Measurements from ENCODE around the gene TBATA. TPM values are rescaled to one million over a fixed set of nuclear protein-coding genes. Genes with fewer than 3 reads are reported as not detected.

Gene TBATA
- total RNA-seq, 2 donors from 2014 or later, result not detected

DNA sequence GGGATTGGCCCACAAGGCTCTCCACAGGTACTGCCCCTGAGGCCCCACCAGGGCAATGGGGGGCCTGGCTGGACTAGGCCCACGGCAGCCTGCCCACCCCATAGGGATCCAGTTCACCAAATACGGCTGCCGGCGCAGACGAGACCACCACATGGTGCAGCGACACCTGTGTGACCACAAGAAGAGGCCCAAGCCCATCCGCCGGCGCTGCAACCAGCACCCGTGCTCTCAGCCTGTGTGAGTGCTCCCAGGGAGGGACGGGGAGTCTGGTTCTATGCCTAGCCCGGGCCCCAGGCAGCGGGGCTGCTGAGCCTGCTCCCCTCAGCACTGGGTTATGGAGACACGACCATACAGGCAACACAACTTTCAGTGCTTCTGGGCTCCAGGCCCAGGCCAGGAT lies 33.2 kb downstream of the TBATA start:
- DNase-seq, result no peak
- intact Hi-C loops (cut with DNase I), result loop anchor here in 1 of 2 donors (10.0 kb wide), 1 partner anchor 297 kb away; no protein-coding TSS in a partner anchor
- no peak for ATAC-seq

DNA sequence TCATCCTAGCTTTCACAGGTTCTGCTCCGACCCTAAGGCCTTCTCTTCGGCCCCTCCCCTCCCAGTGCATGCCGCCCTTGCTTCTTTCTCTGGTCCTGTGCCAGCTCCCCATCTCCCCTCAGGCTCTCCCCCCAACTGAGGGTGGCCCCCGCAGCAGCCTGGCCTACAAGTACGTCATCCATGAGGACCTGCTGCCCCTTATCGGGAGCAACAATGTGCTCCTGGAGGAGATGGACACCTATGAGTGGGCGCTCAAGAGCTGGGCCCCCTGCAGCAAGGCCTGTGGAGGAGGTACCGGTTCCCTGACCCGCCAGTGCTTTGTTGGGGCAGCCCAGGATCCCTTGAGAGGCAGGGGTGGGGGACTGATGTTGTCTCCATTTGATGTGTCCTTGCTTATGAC lies 33.8 kb downstream of the TBATA start:
- DNase-seq (no peak), ATAC-seq (no peak)
- intact Hi-C loops (cut with DNase I), result loop anchor here in 1 of 2 donors (10.0 kb wide), 1 partner anchor 297 kb away; no protein-coding TSS in a partner anchor

DNA sequence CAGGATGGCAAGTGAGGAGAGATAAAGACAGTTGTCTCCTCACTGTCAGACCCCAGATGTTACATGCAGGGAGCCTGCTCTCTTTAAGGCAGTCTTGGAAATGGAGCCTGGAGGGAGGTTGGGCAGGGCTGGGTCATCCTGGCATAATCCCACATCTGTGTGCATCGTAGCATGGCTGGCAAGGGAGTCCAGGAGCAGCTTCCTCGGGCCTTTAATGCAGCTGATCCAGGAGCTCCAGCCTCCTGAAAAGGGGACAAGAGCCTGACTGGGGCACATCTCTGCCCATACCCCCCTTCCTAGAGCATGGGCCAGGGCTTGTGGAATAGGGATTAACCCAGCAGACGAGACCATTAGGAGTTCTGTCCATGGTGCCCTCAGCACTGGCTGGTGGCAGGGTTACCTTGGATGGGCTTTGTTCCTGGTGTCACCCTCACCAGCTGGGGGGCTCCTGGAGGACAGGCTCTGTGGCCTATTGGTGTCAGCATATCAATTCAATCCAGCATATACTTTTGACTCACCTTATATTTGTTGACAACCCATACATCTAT lies 34.9 kb downstream of the TBATA start:
- DNase-seq (no peak), ATAC-seq (no peak)
- intact Hi-C loops (cut with DNase I), result loop anchor here in 1 of 2 donors (10.0 kb wide), 1 partner anchor 295 kb away; no protein-coding TSS in a partner anchor

DNA sequence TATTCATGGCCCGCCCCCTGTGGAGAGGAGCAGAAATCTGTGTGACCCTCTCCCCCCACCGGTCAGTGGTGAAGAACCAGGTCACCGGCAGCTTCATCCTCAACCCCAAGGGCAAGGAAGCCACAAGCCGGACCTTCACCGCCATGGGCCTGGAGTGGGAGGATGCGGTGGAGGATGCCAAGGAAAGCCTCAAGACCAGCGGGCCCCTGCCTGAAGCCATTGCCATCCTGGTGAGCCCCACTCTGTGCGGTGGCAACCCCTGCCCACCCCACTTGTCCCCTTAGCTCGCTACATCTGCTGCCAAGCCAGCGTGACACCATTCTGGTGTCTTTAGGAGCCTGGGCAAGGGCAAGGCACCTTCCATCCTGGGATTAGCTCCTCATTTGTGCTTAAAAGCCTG lies 35.4 kb downstream of the TBATA start:
- ATAC-seq (no peak), DNase-seq (no peak)
- intact Hi-C loops (cut with DNase I), result loop anchor here in 1 of 2 donors (10.0 kb wide), 1 partner anchor 295 kb away; no protein-coding TSS in a partner anchor

DNA sequence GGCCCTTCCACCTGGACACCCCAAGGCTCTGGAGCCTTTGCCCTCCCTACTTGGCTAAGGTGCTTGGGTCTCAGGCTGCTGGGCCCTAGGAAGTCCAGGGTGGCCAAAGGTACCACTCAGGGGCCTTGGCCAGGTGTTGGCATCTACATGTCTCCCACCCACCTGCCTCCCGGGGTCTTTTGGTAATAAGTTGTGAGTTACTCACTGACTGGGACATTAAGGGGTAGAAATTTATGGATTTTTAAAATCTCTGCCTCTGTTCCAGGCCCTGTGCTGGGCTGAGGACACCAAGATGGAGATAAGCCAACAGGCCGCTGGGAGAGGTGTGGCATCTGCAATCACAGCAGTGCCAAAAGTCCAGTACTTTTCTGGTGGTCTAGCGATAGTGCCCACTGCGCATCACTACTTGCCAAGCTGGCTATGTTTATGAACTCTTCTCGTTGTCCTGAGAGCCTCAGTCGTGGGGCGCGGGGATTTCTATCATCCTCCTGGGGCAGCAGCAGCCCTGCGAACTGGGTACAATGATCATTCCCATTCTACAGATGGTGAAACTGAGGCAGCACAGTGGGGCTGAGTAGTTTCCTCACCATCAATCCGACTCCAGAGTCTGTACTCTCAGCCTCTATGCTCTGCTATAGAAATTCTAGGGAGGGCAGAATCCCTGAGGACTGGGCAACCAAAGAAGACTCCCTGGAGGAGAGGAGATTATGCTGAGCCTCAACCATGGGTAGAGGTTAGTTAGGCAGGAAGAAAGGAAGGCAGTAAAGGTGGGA lies 36.2 kb downstream of the TBATA start:
- intact Hi-C loops (cut with DNase I), result no loop called here
- ATAC-seq, result no peak
- DNase-seq, result no peak

DNA sequence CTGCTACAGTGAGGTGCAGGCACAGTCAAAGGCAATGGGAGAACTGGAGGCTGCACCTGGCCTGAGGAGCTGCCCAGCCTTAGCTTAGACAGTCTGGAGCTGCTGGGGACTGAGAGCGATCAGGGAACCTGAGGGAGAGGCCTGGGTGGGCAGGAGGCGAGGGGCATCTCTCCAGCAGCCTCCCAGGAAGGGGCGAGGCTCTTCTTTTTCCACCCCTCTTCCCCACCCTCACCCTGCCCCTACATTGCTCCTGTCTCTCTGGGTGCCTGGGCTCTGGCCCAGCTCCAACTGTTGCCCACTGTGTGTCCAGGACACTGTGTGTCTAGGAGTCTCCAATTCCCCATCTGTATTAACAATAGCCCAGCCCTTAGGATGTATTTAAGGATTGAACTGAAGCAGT lies 36.9 kb downstream of the TBATA start:
- DNase-seq, result no peak
- ATAC-seq, result no peak
- intact Hi-C loops (cut with DNase I), result no loop called here

DNA sequence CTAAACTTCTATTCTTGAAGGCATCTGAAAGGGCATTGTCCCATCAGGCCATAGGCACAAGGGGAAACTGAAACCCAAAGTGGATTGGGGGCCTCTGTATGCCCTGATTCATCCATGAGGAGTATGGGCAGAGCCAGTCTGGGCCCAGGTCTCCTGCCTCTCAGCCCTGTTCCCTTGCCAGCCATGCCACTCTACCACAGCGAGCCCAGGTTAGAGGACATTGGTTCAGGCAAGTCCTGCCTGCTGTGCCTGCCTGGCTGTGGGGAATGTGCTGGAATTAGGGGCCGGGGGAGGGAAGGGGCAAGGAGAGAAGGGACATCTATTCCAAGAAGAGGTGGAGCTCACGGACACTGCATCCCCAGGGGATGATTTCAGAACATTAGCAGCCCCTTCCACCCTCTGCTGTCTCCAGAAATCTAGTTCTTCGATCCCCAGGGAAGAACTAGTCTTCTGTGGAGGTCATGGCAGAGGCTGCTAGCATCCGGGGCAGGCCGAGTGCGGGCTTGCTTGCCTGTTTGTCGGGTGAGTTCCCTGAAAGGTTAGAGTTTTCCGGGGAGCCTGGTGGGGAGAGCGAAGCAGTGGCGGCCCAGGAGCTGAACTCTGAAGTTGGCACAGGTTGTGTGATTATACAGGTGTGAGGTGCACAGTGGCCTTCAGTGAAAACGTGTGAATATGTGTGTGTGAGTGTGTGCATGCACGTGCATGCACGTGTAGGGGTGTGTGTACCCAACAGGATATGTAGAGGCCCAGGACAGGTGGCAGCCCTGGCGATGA lies 37.8 kb downstream of the TBATA start:
- no peak for ATAC-seq
- intact Hi-C loops (cut with DNase I), result no loop called here
- DNase-seq, result no peak

DNA sequence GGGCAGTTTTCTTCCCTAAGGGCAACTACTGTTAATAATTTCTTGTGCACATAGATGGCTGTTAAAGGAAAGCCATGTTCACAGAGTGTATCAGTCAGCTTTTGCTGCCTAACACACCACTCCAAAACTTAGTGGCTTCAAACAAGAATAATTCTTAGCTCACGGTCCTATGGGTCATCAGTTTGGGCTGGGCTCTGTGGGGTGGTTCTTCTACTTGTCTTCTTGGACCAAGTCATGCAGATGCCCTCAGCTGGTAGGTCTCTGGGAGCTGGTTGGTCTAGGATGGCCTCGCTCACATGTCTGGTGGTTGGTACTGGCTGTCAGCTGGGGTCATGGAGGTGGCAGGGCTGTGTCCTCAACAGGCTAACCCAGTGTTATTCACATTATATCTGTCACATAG lies 39.6 kb downstream of the TBATA start:
- no peak for ATAC-seq
- DNase-seq, result no peak
- intact Hi-C loops (cut with DNase I), result no loop called here

DNA sequence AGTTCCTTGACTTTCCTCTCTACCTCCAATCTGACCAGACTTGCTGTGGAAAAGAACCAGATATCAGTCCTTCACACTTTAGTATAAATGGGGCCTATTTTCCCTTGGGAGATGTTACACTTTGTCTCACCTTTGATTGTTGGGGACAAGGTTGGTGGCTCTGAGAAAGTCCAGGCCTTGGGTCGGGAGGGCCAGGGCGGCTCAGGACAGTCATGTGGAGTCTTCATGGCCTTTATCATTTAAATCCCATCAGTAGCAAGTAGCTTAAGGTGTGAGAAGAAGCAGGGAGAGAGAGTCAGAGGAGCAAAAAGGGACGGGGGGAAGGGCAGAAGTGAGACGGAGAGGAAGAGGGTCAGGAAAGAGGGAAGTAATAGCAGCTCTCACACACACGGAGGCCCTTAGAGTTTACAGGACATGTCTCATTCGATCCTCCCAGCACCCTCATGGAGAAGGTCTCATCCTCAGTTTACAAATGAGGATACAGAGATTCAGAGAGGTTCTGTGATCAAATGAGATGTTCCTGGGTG lies 40.5 kb downstream of the TBATA start:
- intact Hi-C loops (cut with DNase I), result no loop called here
- ATAC-seq (no peak), DNase-seq (no peak)

DNA sequence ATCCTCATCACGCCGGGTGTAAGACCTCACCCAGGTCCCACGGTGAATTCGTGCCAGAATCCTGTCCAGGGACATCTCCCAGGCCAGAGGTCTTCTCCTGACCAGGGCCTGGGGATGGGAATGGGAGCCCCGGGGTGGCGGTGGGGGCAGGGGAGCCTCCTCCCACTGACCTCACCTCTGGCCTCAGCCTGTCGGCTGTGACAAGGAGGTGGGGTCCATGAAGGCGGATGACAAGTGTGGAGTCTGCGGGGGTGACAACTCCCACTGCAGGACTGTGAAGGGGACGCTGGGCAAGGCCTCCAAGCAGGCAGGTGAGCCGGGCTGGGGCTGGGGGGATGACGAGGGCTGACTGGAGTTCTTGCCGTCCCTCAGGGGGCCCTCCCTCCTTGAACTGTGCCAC lies 41.3 kb downstream of the TBATA start:
- no peak for ATAC-seq
- intact Hi-C loops (cut with DNase I), result no loop called here
- no peak for DNase-seq

DNA sequence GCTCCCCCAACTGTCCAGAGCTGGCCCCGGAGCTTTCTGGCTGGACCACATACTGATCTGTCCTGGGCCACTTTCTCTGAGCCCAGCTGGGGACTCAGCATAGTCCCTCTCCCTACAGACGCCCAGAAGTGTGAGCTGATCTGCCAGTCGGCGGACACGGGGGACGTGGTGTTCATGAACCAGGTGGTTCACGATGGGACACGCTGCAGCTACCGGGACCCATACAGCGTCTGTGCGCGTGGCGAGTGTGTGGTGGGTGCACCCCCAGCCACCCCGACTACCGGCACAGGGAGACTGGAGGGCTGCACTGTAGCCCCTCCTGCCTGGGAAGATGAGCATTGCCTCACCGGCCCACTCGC lies 41.8 kb downstream of the TBATA start:
- intact Hi-C loops (cut with DNase I), result no loop called here
- no peak for ATAC-seq
- no peak for DNase-seq

DNA sequence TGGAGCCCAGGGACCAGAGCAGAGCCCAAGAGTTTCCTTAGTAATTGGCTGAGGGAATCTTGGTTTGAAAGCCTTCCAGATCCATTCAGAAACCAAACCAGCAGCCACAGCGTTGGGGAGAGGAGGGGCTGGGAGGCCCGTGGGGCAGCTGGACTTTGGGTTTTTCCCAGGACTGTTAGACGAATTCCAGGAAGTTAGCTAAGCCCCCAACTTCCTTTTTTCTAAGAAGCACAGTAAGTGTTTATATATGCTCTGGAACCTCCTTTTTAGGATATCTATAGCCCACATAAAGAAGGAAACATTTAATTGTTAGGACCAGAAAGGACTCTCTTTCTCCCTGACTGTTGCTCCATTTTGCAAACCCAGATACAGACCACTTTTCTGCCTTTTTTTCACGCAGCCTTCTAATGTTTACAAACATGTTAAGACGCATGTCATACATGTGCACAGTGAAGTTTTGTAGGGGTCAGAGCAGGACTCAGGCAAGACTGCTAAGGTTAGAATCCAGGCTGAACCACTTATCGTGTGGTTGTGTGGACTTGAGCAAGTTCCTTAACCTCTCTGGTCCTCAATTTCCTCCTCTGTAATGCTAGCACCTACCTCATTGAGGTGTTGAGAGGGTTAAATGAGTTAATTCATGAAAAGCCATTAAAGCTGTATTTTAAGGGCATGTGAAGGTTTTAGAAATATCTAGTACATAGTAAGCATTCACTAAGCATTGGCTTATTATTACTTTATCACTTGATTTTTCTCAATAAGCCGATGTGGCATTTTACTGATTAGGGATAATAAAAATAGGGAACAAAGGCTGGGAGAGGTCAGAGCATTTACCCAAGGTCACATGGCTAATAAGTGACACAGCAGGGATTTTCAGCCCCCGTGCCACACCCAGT lies 42.4 kb downstream of the TBATA start:
- peak; percentile 75 to 76 for ATAC-seq
- intact Hi-C loops (cut with DNase I), result no loop called here
- DNase-seq, result peak; percentile 53

DNA sequence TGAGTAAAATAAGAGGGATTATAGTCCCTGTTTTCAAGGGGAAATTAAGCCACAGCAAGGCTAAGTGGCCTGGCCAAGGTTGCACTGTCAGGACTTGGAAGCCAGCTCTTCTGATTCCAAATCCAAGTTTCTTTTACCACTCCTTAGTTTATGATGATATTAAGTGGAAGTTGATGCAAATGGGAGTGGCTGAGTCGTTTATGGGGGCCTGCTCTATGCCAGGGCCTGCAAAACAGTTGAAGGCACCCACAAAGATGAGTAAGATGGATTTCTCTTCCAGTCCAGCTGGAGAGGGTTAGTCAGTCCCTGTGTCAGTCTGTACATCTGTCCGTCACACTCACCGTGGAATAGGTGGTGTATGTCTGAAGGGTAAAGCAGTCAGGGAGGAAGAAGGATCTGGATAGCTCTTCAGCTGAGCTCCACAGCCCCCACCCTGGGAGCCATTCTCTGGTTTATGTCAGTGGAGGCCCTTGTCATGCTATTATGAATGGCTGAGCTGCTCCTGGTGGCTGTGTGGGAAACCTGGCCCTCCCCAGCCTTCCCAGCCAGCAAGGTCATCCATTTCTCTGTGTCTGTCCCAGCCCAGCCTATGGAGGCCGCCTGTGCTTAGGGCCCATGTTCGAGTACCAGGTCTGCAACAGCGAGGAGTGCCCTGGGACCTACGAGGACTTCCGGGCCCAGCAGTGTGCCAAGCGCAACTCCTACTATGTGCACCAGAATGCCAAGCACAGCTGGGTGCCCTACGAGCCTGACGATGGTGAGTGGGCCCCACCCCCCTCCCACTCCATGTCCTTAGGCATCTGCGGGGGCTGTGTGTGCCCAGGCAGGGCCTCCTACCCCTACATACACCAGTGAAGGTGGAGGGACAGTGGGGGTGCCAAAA lies 44.5 kb downstream of the TBATA start:
- intact Hi-C loops (cut with DNase I), result no loop called here
- no peak for ATAC-seq
- no peak for DNase-seq

DNA sequence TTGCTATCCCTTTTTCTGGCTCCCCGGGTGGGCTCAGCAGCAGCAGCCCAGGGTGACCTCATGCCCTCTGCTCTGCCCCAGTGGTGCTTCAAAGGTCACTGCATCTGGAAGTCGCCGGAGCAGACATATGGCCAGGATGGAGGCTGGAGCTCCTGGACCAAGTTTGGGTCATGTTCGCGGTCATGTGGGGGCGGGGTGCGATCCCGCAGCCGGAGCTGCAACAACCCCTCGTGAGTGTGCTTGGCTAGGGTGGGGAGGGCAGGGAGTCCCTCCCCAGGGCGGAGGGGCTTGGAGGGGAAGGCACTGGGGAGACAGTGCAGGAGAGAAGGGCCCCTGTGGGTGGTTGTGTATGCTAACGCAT lies 46.4 kb downstream of the TBATA start:
- DNase-seq, result no peak
- ATAC-seq, result no peak

DNA sequence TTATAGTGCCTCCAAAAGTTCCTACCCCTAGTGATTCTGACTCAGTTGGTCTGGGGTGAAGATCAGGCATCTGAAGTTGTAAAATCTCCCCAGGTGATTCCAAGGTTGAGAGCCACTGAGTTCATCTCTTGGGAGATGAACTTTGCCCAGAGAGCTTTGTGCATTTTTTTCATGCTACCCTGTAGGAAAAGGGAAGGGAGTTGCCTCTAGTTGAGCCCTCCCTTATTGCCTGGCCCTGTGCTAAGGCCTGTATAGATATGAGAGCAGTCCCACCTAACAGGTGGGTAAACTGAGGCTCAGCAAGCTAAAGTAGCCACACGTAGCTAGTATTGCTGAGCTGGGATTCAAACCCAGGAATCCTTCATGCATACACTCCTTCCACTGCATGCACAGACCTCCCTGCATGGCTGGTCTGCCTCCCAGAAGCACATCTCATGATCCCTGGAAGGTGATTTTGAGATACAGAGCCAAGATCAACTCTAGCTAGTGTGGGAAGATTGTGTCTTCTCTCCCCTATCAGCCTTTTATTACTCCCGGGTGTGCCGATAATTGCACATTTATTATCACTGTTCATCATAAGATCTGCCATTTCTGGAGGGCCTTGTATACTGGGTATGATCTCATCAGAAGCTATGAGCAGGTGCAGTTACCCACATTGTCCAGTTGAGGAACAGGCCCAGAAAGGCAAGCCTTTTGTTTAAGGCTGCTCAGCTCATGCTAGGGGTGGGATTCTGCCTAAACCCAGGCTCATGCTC lies 47.0 kb downstream of the TBATA start:
- ATAC-seq (no peak), DNase-seq (no peak)
- intact Hi-C loops (cut with DNase I), result no loop called here

More for the DNA sequence above, 46.4 kb downstream of the TBATA start:
- intact Hi-C loops (cut with DNase I), result no loop called here

DNA sequence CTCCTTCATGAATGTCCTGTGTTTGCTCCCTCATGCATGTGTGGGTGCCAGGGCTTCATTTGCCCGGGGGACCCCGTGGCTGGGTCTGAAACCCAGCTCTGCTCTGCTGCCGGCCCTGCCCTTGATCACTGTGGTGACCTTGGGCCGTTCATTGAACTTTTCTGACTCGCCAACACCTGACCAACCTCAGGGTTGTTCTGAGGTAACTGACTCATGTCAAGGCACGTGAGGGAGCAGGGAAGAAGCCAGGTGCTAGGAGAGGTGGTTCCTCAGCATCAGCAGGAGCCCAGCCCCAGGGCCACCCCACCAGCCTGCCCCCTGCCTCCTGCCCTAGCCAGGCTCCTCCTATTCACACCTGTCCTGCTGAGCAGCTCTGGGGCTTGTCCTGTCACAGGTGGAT lies 47.9 kb downstream of the TBATA start:
- intact Hi-C loops (cut with DNase I), result no loop called here
- ATAC-seq, result no peak
- no peak for DNase-seq

DNA sequence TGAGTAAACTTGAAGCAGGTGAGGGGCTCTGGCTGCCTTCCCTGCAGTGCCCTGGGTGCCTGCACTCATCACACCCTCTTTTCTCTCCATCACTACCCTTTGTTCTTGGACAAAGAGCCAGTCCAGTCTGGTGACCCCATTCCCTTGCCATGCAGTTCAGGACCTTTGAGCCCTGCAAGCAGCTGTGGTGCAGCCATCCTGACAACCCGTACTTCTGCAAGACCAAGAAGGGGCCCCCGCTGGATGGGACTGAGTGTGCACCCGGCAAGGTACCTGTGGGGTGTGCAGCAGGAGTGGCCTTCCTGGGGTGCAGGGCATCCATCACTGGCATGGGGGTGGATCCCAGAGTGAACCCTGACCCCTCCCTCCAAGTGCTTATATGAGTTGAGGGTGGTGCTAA lies 48.7 kb downstream of the TBATA start:
- intact Hi-C loops (cut with DNase I), result no loop called here
- no peak for ATAC-seq
- no peak for DNase-seq

DNA sequence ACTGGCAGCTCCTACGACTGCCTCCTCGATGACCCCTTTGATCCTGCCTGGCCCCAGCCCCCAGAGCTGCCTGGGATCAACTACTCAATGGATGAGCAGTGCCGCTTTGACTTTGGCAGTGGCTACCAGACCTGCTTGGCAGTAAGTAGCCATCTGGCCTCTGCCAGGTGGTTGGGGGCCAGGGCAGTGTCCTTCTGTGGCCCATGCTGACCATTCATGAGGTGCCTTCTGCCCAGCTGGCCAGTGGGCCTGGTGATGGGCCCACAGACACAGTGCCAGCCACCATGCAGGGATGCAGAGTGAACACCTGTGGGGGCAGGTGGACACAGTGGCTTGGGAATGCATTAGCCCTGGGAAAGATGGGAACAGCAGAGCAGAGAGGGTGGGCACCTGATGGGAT lies 50.0 kb downstream of the TBATA start:
- DNase-seq (no peak), ATAC-seq (no peak)
- intact Hi-C loops (cut with DNase I), result no loop called here
